ENCODE measurements around the gene KHDC1. TPM values are rescaled to one million over a fixed set of nuclear protein-coding genes. Genes with fewer than 3 reads are reported as not detected.
"Not testable (repeated sequence)": the region's sequence is repeated elsewhere in the genome, so short reads cannot be mapped to it uniquely, and the experiment has no call there.

Gene KHDC1
- total RNA-seq, 1 donor from 2014 or later = 1.2 TPM

DNA sequence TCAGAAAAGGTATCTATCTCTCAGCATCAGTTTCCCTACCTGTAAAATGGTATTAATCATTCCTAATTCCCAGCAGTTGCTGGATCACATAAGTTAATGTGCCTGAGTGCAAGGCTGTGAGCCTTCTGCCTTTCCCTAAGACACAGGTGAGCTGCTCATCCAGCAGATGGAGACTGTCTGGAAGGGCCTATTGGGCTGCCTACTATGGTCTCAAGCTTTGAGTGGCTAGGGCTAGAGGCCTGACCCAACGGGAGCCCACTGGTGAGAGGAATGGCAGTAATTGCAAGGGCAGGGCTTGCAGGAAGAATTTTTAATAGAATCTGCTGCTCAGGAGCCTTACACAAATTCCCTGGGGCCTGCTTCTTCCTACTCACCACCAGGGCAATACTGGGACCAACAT, 4.3 kb downstream of the KHDC1 start:
- ATAC-seq = no peak
- no peak for DNase-seq (ENCODE audit: missing footprints)
- intact Hi-C loops (cut with DNase I) = no loop called here

DNA sequence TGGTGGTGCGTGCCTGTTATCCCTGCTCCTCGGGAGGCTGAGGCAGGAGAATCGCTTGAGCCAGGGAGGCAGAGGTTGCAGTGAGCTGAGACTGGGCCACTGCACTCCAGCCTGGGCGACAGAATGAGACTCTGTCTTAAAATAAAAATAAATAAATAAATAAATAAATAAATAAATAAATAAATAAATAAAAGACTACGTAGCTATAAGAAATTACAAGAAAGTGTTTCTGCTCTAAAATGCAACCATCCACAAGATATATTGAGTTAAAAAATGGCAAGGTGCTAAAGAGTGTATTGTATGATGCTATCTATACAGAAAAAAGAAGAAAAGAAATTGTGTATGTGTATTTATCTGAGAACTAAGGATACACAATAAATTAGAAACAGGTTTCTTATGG, 8.7 kb downstream of the KHDC1 start:
- DNase-seq (ENCODE audit: missing footprints); intact Hi-C loops (cut with DNase I); ATAC-seq: not testable (repeated sequence)

DNA sequence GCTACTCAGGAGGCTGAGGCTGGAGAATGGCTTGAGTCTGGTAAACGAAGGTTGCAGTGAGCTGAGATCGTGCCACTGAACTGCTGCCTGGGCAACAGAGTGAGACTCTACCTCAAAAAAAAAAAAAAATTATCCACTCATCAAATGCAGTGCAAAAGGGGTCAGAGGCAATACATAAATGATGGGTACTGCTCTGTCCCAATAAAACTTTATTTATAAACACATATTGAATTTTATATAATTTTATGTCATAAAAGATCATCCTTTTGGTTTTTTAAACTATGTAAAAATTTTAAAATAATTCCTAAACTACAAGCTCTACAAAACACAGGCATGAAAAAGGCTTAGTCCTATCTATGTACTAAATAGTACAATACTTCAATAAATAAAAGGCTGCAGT, 10.3 kb downstream of the KHDC1 start:
- no peak for DNase-seq (ENCODE audit: missing footprints)
- intact Hi-C loops (cut with DNase I) = no loop called here
- ATAC-seq = no peak

DNA sequence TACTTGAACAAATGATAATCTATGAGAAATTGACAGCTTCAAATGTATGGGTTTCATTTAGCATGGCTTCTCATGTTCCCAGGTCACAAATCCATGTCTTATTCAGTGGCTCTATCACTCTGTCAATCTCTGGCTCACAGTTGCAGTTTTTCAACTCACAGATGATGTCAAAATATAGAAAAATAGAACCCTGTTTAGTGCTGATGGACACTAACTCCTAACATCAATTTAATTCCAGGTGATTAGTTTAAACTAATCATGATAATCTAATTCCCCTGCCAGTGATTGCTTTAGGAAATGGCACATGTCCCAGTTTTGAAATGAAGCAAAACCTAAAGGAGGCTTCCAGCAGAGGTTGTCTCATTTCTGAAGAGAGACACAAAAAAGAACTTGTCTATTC, 13.0 kb downstream of the KHDC1 start:
- ATAC-seq = no peak
- intact Hi-C loops (cut with DNase I) = no loop called here

DNA sequence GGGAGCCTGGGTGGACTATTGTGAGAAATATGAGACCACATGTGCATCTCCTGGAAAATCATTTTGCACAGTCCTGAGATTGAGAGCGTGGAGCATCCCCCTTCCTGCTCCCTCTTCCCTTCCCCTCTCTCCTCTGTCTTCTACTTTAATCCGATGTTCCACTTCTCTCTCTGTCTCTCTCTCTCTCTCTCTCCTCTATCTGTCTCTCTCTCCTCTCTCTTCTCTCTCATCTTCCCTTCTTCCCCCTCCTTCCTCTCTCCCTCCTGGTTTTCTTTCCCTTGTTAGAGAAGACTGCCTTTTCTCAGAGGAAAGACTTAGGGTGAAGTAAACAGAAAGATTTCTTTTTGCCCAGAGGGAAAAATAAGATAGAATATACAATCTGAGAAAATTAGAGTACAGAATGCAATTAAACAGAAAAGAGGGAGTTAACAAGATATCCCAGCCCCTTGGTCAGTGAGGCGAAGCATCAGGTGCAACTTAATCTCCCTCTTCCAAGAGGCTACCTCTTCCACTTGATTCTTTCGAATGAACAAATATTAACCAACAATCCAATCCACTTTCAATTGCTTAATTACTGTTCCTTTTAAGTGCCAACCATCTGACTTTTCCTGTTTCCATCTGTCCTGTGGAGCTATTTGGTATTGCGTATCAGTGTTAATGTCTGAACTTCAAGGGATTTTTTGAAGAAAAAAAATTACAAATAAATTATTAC, 14.6 kb downstream of the KHDC1 start:
- no peak for ATAC-seq
- intact Hi-C loops (cut with DNase I) = no loop called here
- no peak for DNase-seq (ENCODE audit: missing footprints)

More for the DNA sequence above, 13.0 kb downstream of the KHDC1 start:
- DNase-seq (ENCODE audit: missing footprints) = no peak

DNA sequence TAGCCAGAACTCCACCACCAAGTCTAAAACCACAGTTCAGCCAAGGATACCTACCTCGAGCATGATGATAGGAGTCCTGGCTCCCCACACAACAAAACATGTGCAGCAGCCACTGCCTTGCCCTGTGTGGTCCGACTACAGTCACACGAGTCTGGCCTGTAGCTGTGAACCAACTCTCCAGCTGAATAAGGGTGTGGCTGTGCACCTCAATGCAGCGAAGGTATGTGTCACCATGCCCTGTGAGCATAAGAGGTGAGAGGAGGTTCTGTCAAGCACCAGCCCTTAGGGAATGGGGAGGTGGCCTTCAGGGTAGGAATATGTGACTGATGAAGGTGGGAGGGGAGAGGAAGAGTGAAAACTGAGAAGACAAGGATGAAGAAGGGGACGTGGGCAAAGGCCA, 21.0 kb downstream of the KHDC1 start:
- no peak for ATAC-seq
- DNase-seq (ENCODE audit: missing footprints) = no peak
- intact Hi-C loops (cut with DNase I) = no loop called here

DNA sequence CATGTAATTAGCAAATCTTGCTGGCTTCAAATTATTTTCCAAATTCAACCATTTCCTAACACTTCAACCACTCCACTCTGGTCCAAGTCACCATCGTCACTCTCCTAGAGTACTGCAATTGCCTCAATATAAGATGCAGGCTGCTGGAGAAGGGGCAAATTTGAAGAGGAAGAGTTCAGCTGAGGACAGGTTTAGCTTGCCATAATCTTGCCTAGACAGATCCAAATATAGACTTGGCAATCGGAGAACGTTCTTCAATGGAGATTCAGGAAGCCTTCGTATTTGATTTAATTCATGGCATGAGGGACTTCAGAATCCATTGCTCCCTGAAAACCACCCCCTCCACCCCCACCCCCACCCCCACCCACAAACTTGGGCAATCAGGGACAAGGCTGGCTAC, 22.3 kb downstream of the KHDC1 start:
- intact Hi-C loops (cut with DNase I) = no loop called here
- DNase-seq (ENCODE audit: missing footprints) (no peak), ATAC-seq (no peak)

DNA sequence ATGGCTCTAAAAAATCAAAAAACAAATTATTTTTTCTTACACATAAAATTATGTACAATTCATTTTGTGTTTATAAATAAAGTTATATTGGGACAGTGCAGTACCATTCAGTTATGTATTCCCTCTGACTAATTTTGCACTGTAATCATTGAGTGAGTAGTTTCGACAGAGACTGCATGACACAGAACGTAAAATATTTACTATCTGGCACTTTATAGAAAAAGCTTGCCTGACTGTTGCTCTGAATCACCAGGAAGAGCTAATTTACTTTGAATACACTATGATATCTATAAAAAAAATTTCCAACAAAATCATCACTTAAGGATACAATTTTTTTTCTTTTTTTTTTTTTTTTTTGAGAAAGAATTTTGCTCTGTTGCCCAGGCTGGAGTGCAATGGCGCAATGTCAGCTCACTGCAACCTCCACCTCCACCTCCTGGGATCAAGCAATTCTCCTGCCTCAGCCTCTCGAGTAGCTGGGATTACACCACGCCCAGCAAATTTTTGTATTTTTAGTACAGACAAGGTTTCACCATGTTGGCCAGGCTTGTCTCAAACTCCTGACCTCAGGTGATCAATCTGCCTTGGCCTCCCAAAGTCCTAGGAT, 26.7 kb downstream of the KHDC1 start:
- intact Hi-C loops (cut with DNase I) = no loop called here
- no peak for DNase-seq (ENCODE audit: missing footprints)
- no peak for ATAC-seq

DNA sequence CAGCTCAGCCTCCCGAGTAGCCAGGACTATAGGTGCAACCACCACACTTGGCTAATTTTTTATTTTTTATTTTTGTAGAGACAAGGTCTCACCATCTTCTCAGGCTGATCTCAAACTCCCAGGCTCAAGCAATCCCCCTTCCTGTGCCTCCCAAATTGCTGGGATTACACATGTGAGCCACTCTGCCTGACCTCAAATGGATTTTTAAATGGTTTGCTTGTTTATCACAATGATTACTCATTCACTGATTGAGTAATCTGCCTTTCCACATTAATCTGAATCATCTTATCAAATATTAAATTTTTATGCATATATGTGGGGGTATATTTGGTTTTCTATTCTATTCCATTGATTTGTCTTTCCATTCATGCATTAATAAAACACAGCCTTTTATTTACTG, 28.3 kb downstream of the KHDC1 start:
- ATAC-seq (no peak), DNase-seq (ENCODE audit: missing footprints) (no peak)
- intact Hi-C loops (cut with DNase I) = no loop called here

DNA sequence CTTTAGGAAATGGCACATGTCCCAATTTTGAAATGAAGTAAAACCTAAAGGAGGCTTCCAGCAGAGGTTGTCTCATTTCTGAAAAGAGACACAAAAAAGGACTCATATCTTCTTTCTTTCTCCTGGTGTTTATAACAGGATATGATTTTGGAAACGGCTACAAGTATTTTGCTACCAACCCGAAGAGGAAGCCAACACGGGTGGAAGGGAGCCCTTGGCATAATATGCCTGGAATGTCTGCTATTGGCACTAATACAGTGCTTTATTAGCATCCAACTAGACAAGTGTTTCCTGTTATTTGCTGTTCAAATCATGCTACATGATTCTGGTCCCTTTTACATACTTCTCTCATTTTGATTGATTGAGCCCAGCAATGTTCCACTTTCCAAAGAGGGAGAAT, 29.0 kb downstream of the KHDC1 start:
- ATAC-seq; DNase-seq (ENCODE audit: missing footprints); intact Hi-C loops (cut with DNase I): not testable (repeated sequence)

DNA sequence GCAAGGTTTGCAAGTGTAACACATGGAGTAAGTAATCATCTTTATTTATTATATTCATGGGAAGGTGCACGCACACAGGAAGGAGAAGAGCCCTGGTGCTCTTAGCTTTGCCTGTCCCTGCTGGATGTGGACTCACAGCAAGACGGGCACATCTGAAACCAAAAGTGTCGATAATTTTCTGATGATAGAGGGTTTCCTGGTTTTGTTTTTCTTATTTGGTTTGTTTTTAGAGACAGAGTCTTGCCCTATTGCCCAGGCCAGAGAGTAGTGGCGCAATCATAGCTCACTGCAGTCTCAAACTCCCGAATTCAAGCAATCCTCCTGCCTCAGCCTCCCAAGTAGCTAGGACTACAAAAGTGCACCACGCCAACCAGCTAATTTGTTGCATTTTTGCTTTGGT, 29.9 kb downstream of the KHDC1 start:
- DNase-seq (ENCODE audit: missing footprints) = no peak
- intact Hi-C loops (cut with DNase I) = no loop called here

DNA sequence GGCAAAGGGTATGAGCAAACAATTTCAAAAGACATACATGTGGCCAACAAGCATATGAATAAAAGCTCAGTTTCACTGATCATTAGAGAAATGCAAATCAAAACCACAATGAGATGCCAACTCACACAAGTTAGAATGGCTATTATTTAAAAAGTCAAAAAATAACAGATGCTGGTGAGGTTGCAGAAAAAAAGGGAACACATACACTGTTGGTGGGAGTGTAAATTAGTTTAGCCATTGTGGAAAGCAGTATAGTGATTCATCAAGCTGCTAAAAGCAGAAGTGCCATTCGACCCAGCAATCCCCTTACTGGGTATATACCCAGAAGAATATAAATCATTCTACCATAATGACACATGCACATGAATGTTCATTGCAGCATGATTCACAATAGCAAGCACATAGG, 31.0 kb downstream of the KHDC1 start:
- intact Hi-C loops (cut with DNase I) = no loop called here
- no peak for DNase-seq (ENCODE audit: missing footprints)

More for the DNA sequence above, 29.9 kb downstream of the KHDC1 start:
- no peak for ATAC-seq

DNA sequence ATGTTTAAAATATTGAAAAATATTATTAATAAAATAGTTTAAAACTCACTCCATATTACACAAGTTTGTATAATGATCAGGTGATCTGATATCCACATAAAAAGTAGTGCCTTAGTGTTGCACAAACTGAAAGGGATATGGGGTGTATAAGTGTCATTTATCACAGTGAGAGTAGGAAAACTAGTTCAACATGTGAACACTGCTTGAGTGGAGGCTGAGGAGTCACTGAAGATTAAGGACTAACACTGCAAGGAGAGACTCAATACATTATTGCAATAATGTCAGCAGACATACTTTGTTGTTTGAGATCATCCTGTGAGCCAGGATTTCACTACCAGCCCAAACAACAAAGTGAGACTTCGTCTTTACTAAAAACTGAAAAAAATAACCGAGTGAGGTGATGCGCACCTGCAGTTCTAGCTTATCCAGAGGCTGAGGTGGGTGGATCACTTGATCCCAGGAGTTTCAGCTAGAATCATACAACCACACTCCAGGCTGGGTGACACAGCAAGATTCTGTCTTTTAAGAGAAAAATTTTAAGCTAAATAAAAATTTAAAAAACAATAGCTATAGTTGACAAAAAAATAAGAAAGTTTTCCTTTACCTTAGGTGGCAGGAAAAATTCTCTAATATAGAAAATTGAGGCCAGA, 35.3 kb downstream of the KHDC1 start:
- intact Hi-C loops (cut with DNase I) = no loop called here
- ATAC-seq = no peak
- no peak for DNase-seq (ENCODE audit: missing footprints)

More for the DNA sequence above, 31.0 kb downstream of the KHDC1 start:
- no peak for ATAC-seq

DNA sequence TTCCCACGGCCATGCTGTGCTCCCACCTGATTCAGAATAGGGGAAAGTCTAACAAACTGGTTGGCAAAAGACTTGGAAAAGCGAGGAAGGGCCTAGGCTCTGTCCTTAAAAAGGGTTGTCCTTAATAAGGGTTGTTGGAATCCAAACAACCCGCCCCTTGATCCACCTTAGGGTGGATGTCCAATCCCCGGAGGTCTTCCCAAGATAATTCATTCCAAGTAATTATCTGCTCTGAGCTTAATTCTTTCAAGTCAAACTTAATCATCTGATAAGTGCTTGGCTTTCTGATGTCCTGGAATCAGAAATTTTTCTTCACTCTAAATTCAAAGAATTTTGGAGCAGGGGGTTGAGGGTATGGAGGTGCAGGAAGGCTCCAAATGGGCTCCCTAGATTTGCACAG, 37.6 kb downstream of the KHDC1 start, which contains the start of gene KHDC1L:
TSS of gene KHDC1L (minus strand) at position 101 of the 400 bp plus-strand sequence. CDS start at position 13, 88 bp downstream.
- intact Hi-C loops (cut with DNase I) = no loop called here
- DNase-seq (ENCODE audit: missing footprints) = no peak
- no peak for ATAC-seq

DNA sequence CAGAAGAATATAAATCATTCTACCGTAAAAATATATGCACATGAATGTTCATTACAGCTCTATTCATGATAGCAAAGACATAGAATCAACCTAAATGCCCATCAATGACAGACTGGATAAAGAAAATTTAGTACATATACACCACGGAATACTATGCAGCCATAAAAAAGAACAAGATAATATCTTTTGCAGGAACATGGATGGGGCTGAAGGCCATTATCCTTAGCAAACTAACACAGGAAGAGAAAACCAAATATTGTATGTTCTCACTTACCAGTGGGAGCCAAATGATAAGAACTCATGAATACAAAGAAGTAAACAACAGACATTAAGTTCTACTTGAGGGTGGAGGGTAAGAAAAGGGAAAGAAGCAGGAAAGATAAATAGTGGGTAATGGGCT, 46.1 kb downstream of the KHDC1 start:
- intact Hi-C loops (cut with DNase I) = no loop called here
- DNase-seq (ENCODE audit: missing footprints) (no peak), ATAC-seq (no peak)

DNA sequence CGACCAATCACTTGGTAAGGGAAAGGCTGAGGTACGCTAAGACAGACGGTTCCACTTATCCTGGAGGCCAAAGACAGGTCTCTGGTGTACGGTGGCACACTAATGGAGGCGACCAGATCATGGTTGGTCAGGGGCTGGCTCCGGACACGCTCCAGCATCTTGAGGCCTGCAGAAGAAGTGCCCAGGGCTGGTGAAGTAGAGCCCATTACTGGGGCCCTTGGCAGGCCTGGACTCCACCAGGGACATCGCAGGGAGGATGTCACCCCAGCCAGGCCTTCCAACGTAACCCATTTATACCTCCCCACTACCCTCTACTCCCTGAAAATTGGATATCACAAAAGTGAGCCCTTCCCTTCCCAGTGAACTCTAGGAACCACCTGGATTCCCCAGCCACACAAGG, 53.9 kb downstream of the KHDC1 start:
- DNase-seq (ENCODE audit: missing footprints) = no peak
- ATAC-seq = no peak
- intact Hi-C loops (cut with DNase I) = no loop called here

DNA sequence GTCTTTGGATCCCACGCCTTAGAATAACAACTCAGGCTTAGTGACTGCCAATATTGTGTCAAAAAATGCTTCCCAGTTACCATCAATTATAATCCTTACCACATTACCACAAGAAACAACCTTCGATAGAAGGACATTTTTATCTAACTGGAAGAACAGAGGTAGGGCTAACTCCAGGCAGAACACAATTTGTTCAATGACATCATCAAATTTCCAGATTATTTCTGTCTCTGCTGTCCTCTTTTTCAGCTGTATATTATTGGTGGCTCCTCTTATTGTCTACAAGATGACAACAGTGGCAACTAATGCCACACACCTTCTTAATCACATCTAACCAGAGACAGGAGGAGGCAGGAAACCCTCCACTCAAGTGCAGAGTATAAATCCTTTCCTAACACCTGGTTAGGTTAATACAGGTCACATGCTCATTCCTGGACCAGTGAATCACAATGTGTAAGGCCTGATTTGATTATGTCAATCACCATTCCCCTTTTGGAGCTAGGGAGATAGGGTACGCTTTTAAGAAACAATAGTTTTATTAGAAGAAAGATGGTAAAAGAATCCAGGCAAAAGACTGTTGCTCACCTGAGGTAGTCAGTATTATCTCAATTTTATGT, 55.7 kb downstream of the KHDC1 start:
- ATAC-seq (no peak), DNase-seq (ENCODE audit: missing footprints) (no peak)
- intact Hi-C loops (cut with DNase I) = no loop called here

DNA sequence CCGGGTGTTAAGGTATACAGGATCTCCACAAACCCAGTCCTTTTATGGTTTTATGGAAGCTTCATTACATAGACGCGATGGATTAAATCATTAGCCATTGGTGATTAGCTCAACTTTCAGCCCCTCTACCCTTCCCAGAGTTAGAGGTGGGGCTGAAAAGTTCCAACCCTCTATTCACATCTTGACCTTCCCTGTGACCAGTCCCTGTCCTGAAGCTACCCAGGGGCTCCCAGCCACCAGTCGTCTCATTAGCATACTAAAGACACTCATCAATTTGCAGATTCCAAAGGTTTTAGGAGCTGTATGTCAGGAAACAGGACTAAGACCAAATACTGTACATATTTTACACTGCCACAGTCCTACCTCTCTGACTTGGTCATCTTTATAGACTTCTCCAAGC, 58.7 kb downstream of the KHDC1 start:
- DNase-seq (ENCODE audit: missing footprints) (no peak), ATAC-seq (no peak)
- intact Hi-C loops (cut with DNase I) = no loop called here

DNA sequence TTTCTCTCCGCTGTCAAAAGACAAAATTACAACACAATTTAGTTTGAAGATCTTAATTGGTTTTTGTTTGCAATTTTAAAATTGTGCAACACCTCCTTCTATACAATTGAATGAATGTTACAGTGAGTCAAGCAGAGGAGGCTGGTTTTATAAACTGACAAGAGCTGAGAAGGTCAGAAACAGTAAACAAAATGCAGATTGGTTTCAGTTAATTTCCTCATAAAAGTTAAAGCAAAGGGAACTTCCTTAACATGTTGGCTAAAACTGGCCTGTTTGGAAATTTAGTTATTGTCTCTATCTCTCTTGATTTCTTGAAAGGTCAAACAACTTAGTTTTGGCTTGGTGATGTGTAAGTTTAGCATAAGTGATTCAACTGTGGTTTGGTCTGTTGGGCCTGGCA, 59.9 kb downstream of the KHDC1 start:
- ATAC-seq = no peak
- intact Hi-C loops (cut with DNase I) = no loop called here

DNA sequence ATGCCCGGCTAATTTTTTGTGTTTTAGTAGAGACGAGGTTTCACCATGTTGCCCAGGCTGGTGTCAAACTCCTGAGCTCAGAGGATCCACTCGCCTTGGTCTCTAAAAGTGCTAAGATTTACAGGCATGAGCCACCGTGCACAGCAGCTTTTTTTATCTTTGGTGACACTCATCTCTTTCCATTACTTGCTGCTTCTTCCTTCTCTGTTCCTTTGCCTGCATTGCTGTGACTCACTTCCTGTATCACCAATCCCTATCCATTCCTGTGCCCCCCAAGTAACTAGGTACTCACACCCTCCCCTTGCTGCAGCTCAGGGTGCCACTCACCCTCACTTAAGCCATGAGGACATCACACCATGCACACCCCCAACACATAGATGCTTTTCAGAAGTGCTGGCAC, 62.3 kb downstream of the KHDC1 start:
- DNase-seq (ENCODE audit: missing footprints) = no peak
- no peak for ATAC-seq
- intact Hi-C loops (cut with DNase I) = no loop called here

More for the DNA sequence above, 59.9 kb downstream of the KHDC1 start:
- DNase-seq (ENCODE audit: missing footprints) = no peak
